Rectal smooth muscle tissue (tissue), 1 donor: ENCODE data around the gene SRSF6.
"Not testable (repeated sequence)": the region's sequence is repeated elsewhere in the genome, so short reads cannot be mapped to it uniquely, and the experiment has no call there.

Experiments
- H3K27ac ChIP-seq: one replicate; pipeline ENCODE4 v1.7.0; 2013; ENCODE audit warnings: low read depth, low read length, inconsistent platforms
- H3K27me3 ChIP-seq: one replicate; pipeline ENCODE4 v1.7.0; 2013; ENCODE audit warnings: low read length; ENCODE audit not compliant: control insufficient read depth, insufficient read depth
- H3K36me3 ChIP-seq: one replicate; pipeline ENCODE4 v1.7.0; 2013; ENCODE audit warnings: low read length; ENCODE audit not compliant: control insufficient read depth, insufficient read depth
- H3K4me1 ChIP-seq: one replicate; pipeline ENCODE4 v1.7.0; 2013; ENCODE audit warnings: low read length; ENCODE audit not compliant: control insufficient read depth, insufficient read depth
- H3K4me3 ChIP-seq: one replicate; pipeline ENCODE4 v1.7.0; 2013; ENCODE audit warnings: low read length
- H3K9ac ChIP-seq: one replicate; pipeline ENCODE4 v1.7.0; 2013; ENCODE audit warnings: low read length

Gene SRSF6

DNA sequence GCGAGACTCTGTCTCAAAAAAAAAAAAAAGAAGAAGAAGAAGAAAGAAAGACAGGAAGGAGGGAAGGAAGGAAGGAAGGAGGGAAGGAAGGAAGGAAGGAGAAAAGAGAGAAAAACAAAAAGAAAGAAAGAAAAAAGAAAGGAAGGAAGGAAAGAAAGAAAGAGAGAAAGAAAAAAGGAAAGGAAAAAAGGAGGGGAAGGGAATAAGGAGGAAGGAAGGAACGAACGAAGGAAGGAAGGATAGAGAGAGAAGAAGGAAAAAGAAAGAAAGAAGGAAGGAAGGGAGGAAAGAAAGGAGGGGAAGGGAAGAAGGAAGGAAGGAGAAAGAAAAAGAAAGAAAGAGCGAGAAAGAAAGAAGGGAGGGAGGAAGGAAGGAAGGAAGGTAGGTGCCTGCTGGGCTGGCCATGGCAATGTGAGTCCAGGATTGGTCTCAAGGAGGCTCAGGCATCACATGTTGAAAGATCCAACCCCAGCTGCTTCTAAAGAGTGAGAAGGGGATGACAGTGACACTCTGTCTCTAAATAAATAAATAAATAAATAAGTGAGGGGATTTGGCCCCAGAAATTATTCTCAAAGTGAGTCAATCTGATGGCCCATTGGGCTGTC, 24.3 kb upstream of the SRSF6 start:
- Histone ChIP-seq H3K27me3 (no peaks in the 10 kb centered on the region), H3K9ac (no peak overlapping the region), H3K4me1 (no peaks in the 10 kb centered on the region), H3K36me3 (no peaks in the 10 kb centered on the region), H3K27ac (no peak overlapping the region), H3K4me3 (no peak overlapping the region)

DNA sequence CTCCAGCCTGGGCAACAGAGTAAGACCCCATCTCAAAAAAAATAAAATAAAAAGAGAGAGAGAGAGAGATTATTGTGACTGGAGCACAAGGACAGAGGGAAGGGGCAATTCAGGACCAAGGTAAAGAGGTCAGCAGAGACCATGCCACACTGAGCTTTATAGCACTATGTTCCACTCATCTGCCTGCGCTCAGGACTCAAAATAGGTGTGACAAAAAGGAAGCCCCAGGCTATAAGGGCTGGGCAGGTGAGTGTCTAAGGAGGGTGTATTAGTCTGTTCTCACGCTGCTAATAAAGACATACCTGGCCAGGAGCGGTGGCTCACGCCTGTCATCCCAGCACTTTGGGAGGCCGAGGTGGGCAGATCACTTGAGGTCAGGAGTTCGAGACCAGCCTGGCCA, 23.1 kb upstream of the SRSF6 start:
- Histone ChIP-seq H3K27ac (no peak overlapping the region), H3K27me3 (no peaks in the 10 kb centered on the region), H3K4me1 (no peaks in the 10 kb centered on the region), H3K9ac (no peak overlapping the region), H3K4me3 (no peak overlapping the region), H3K36me3 (no peaks in the 10 kb centered on the region)

DNA sequence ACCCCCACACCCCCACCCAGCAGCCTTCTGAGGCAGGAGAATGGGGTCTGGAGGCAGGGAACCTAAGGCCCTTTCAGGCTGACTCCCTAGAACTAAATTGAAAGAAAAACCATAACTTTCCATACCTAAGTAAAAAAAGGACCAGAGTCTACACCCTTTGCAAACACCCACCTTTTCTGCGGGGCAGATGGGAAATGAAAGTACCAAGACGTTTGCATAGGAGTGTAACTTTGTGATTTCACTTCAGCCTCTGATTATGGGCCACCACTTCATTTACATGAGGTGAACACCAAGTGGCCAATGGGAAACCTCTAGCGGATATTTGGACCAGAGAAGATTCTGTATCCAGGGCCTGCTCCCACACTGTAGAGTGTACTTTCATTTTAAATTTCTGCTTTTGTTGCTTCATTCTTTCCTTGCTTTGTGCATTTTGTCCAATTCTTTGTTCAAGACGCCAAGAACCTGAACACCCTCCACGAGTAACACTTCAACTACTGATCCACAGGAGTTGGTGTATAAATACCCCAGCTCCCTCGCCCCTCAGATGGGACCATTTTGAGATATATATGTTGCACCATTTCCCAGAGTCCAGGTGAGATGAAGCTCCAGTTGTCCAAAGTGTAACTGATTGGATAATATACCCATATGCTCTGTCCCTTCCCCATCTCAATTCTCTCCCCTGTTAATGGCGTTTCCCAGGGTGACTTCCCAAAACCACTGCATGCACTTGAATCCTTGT, 18.9 kb upstream of the SRSF6 start:
- H3K4me1 ChIP-seq = no peaks in the 10 kb centered on the region
- no peak overlapping the region for H3K27ac ChIP-seq
- H3K9ac ChIP-seq = no peak overlapping the region
- no peaks in the 10 kb centered on the region for H3K27me3 ChIP-seq
- H3K4me3 ChIP-seq = no peak overlapping the region
- no peaks in the 10 kb centered on the region for H3K36me3 ChIP-seq

DNA sequence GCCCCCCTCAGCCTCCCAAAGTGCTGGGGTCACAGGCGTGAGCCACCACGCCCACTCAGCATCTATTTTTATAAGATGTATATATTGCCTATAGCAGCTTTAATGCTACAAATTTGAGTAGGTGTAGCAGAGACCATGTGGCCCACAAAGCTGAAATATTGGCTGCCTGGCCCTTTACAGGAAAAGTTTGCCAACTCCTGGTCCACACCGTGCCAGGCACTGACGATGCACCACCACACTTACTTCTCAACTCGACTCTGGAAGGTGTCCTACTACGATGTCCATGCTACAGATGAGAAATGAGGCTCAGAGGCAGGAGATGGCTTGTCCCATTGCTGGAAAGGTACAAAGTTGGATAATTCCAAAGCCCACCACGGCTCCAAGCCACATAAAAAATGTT, 17.2 kb upstream of the SRSF6 start:
- Histone ChIP-seq H3K27me3 (peaks cover 2% of the 10 kb centered on the region), H3K4me1 (no peaks in the 10 kb centered on the region), H3K27ac (no peak overlapping the region), H3K9ac (no peak overlapping the region), H3K36me3 (no peaks in the 10 kb centered on the region), H3K4me3 (no peak overlapping the region)

DNA sequence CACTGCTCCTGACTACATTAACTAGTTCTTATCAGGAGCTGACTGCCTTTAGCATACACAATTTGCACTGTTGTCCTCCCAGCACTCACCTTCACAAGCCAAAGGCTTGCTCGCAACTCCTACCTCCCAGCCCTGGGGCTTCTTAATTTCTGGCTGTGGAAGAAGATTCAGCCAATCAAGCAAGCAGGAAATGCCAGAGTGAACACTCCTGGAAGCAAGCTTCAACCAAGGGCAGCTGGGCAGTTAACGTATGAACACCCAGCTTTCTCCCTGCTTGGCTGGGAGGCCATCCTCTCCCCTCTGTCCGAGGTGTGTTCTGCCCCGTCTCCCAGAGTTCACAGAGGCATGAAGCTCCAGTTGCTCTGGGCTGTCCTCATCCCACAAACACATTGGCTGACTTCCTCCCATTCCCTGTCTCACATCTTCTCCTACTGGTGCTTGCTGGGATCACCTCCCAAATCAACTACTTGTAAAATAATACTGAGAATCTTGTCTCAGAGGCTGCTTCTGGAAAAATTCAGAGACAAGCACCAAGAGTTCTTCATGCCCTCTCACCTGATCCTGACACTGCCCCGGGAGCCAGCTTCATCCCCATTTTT, 15.3 kb upstream of the SRSF6 start:
- H3K36me3 ChIP-seq = no peaks in the 10 kb centered on the region
- H3K27me3 ChIP-seq = peaks cover 2% of the 10 kb centered on the region
- no peak overlapping the region for H3K4me3 ChIP-seq

DNA sequence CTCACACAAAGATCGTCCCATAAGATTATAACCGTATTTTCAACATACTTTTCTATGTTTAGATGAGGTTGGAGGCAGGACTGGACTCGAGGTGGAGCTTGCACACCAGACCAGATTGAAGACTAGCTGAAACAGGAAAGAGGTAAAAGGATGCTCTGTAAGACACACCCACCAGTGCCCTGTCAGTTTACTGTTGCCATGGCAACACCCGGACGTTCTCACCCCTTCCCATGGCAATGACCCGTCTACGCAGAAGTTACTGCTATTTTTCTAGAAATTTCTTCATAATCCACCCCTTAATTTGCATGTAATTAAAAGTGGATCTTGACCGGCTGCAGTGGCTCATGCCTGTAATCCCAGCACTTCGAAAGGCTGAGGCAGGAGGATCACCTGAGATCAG, 13.6 kb upstream of the SRSF6 start:
- Histone ChIP-seq H3K36me3 (no peaks in the 10 kb centered on the region), H3K4me3 (no peak overlapping the region), H3K9ac (no peak overlapping the region), H3K27me3 (peaks cover 5% of the 10 kb centered on the region), H3K4me1 (no peaks in the 10 kb centered on the region), H3K27ac (no peak overlapping the region)

More for the DNA sequence above, 15.3 kb upstream of the SRSF6 start:
- no peaks in the 10 kb centered on the region for H3K4me1 ChIP-seq
- no peak overlapping the region for H3K9ac ChIP-seq
- no peak overlapping the region for H3K27ac ChIP-seq

DNA sequence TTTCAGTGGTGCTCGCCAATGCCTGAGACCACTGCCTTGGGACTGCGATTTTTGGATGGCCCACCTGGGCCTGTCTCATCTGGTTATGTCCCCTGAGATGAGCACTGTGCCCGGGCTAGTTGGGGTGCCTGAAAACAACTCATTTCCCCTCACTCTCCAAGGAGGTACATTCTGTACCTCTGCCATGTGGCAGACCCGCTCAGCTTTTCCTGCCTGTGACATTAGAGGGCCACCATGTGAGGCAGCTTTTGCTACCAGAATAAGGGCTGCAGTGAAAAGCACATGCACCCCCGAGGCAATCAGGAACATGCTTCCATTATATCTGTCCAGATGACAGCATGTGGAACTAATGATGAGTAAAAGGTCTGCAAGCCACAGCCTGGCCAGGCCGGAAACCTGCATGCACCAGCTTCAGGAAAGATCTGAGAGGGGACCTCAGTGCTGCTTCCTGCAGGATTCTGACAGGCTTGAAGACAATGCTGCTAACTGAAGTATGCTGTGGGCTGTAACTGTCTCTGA, 11.3 kb upstream of the SRSF6 start:
- Histone ChIP-seq H3K36me3 (no peaks in the 10 kb centered on the region), H3K4me3 (no peak overlapping the region), H3K9ac (no peak overlapping the region), H3K4me1 (no peaks in the 10 kb centered on the region), H3K27ac (no peak overlapping the region), H3K27me3 (peaks cover 5% of the 10 kb centered on the region)

DNA sequence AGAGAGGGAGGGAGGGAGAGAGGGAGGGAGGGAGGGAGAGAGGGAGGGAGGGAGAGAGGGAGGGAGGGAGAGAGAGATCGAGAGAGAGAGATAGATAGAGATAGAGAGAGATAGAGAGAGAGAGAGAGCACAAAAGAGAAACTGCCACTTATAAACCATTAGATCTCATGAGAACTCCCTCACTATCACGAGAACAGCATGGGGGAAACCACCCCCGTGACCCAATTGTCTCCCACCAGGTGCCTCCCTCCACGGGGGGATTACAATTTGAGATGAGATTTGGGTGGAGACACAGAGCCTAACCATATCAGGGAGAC, 9.3 kb upstream of the SRSF6 start:
- H3K27ac ChIP-seq, H3K27me3 ChIP-seq: not testable (repeated sequence)

DNA sequence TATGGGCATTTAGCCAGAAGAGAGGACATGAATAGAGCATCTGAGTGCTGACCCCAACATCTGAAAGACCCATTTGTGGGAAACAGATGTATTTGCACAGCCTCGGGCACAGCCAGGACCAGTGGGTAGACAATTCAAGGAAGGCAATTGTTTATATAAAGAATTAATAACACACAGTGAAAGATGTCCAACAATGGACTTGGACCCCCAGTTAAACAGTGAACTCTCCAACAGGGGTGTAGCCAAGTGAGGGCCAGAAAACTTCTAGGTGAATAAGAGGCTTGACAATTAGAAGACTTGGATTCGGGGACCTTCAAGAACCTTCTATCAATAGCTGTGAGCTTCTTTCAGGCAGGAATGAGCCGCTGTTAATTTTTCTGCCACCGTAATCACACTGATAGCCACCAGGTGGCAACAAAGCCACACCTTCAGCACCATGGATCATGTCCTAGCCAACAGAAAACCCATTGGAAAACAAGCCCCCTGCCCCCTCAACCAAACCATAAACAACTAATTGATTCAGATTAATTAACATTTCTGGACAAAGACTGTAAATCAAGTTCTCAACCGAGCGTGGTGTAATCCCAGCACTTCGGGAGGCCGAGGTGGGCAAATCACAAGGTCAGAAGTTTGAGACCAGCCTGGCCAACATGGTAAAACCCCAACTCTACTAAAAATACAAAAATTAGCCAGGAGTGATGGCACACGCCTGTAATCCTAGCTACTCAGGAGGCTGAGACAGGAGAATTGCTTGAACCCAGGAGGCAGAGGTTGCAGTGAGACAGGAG, 8.8 kb upstream of the SRSF6 start:
- Histone ChIP-seq H3K27me3 (peaks cover 5% of the 10 kb centered on the region), H3K27ac (no peak overlapping the region), H3K4me3 (no peak overlapping the region), H3K9ac (no peak overlapping the region), H3K4me1 (no peaks in the 10 kb centered on the region), H3K36me3 (no peaks in the 10 kb centered on the region)

More for the DNA sequence above, 9.3 kb upstream of the SRSF6 start:
- not testable (repeated sequence) for H3K4me1 ChIP-seq, H3K4me3 ChIP-seq, H3K9ac ChIP-seq, H3K36me3 ChIP-seq

DNA sequence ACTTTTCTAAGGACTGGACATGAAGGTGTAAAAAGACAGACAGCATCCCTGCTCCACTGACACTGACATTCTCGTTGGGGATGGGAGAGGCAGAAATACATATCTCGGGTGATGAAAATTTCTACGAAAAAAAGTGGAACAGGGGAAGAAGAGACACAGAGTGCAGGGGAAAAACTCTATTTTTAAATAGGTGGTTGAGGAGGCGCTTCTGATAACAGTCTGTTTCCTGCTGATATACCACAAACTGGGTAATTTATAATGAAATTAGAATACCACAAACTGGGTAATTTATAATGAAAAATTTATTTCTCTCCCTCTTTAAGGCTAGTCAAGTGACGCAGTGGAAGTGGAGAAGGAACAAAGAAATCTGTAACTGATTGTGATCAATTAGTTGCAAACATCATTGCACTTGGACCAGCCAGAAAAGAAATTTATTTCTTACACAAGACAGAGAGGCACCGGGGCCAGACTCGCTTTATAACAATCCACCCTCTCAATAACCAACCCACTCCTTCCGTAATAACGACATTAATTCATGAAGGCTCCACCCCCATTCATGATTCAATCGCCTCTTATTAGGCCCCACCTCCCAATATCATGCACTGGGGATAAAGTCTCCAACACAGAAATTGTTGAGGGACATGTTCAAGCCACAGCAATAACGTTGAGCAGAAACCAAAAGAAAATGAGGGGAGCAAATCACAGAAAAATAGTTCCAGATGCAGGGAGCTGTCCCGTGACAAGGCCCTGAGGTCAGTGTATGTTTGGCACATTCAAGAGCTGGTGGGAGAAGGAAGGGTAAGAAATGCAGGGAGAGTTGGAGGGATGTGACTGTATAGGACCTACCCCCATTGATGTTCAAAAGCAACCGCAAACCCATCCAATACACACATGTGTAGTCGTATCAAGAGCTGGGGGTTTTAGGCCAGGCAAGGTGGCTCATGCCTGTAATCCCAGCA, 6.6 kb upstream of the SRSF6 start:
- Histone ChIP-seq H3K4me3 (no peak overlapping the region), H3K27ac (no peak overlapping the region), H3K36me3 (no peaks in the 10 kb centered on the region), H3K4me1 (no peaks in the 10 kb centered on the region), H3K9ac (no peak overlapping the region), H3K27me3 (peaks cover 2% of the 10 kb centered on the region)

DNA sequence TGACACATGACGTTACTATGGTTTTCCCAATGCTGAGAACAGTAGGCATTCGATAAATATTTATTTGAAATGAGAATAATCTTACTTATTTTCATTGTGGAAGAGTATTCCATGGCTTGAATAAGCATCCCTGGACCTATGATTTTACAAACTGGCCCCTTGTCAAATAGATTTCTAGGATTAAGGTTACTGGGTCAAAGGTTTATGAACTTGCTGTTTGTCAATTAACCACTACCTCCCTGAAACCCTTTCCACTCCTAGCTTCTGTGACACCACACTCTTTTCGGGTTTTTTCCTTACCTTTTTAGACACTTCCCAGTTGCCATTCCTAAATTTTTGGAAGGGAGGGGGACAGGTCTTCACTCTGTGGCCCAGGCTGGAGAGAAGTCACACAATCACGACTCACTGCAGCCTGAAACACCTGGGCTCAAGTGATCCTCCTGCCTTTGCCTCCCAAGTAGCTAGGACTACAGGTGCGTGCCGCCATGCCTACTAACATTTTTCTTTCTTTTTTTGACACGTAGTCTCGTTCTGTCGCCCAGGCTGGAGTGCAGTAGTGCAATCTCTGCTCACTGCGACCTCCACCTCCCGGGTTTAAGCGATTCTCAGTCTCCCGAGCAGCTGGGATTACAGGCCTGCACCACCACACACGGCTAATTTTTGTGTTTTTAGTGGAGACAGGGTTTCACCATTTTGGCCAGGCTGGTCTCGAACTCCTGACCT, 5.1 kb upstream of the SRSF6 start:
- Histone ChIP-seq H3K4me3 (no peak overlapping the region), H3K36me3 (no peaks in the 10 kb centered on the region), H3K9ac (no peak overlapping the region), H3K4me1 (peaks cover 5% of the 10 kb centered on the region), H3K27ac (no peak overlapping the region), H3K27me3 (peaks cover 2% of the 10 kb centered on the region)
